HepG2 (cell line): ENCODE results near the gene FGD6. TPM values are rescaled to one million over a fixed set of nuclear protein-coding genes. Genes with fewer than 3 reads are reported as not detected.

Source experiments
- JUNB ChIP-seq: sonication (generic); formaldehyde crosslinking; IDR thresholded peaks from 2 replicates; pipeline ENCODE4 v1.8.0; 2022; ENCODE audit warnings: missing genetic modification reagents, mild to moderate bottlenecking, borderline replicate concordance
- KDM5A ChIP-seq: fragments of 200-600 bp; sonication (generic); IDR thresholded peaks from 2 replicates; pipeline ENCODE4 v1.7.0; 2018; ENCODE audit warnings: antibody characterized with exemption, mild to moderate bottlenecking, low read length, borderline replicate concordance
- NCOA1 ChIP-seq: sonication (generic); formaldehyde crosslinking; IDR thresholded peaks from 2 replicates; pipeline ENCODE4 v1.9.0; 2021; ENCODE audit warnings: missing genetic modification reagents
- SPEN ChIP-seq: sonication (generic); formaldehyde crosslinking; IDR thresholded peaks from 2 replicates; pipeline ENCODE4 v1.5.1; 2020; ENCODE audit warnings: low read depth, mild to moderate bottlenecking, missing genetic modification reagents
- SRSF1 ChIP-seq: fragments of 200-400 bp; formaldehyde crosslinking; optimal IDR thresholded peaks from 2 replicates; pipeline ENCODE3; 2017; ENCODE audit warnings: mild to moderate bottlenecking, low read depth, low read length, moderate library complexity
- ZKSCAN1 ChIP-seq: fragments of 150-350 bp; IDR thresholded peaks from 2 replicates; pipeline ENCODE4 v1.6.1; 2014; ENCODE audit warnings: low read length
- ZNF30 ChIP-seq: sonication (generic); formaldehyde crosslinking; IDR thresholded peaks from 2 replicates; pipeline ENCODE4 v1.5.0; 2020; ENCODE audit warnings: mild to moderate bottlenecking, missing genetic modification reagents
- ZSCAN29 ChIP-seq: sonication (generic); formaldehyde crosslinking; conservative IDR thresholded peaks from 2 replicates; pipeline ENCODE4 v1.4.0; 2020; ENCODE audit warnings: mild to moderate bottlenecking, missing genetic modification reagents
- polyA plus RNA-seq, 8 experiments: library from polyadenylated mRNA; depleted of rRNA in 3 of 8; stranded (reverse) in 7 of 8; unstranded in 1 of 8; fragments of >200 nt; fragmentation: Illumina TruSeq in 4 of 8; extraction: Trizol in 4 of 8; gene quantifications; 2 replicates each; pipeline versions ENCODE4 v1.2.1 to v1.2.3, GENCODE V29; 2011 to 2016; ENCODE audit warnings: low read depth in 4 of 8, missing spikeins in 1 of 8, mixed read lengths in 1 of 8; ENCODE audit not compliant: insufficient read depth in 1 of 8
- total RNA-seq, 5 experiments: library from RNA; depleted of rRNA; stranded (reverse); fragments of >200 nt; fragmentation: Illumina TruSeq; extraction: Trizol; gene quantifications; 2 replicates each; pipeline ENCODE4 v1.2.3, GENCODE V29; 2016; ENCODE audit warnings: low read depth in 1 of 5
- TF ChIP-seq, protein P1 (sequence below): sonication (generic); formaldehyde crosslinking; IDR thresholded peaks from 2 replicates; pipeline ENCODE4 v1.9.0; 2021; ENCODE audit warnings: mild to moderate bottlenecking, missing genetic modification reagents
- TF ChIP-seq, protein P2 (sequence below): IDR thresholded peaks from 2 replicates; pipeline ENCODE4 v1.6.1; 2016; ENCODE audit warnings: low read depth
- TF ChIP-seq, protein P3 (sequence below): sonication (generic); formaldehyde crosslinking; IDR thresholded peaks from 2 replicates; pipeline ENCODE4 v1.5.1; 2020; ENCODE audit warnings: mild to moderate bottlenecking, missing genetic modification reagents, moderate library complexity
- TF ChIP-seq, protein P4 (sequence below): sonication (generic); formaldehyde crosslinking; IDR thresholded peaks from 2 replicates; pipeline ENCODE4 v1.4.0; 2020; ENCODE audit warnings: missing genetic modification reagents

The FGD6 gene
- total and polyA plus RNA-seq, 2 of the 13 experiments (the other 11 are each of a cell fraction or from before 2014, with no cell fraction given) = 2.2 to 4.3 TPM

DNA sequence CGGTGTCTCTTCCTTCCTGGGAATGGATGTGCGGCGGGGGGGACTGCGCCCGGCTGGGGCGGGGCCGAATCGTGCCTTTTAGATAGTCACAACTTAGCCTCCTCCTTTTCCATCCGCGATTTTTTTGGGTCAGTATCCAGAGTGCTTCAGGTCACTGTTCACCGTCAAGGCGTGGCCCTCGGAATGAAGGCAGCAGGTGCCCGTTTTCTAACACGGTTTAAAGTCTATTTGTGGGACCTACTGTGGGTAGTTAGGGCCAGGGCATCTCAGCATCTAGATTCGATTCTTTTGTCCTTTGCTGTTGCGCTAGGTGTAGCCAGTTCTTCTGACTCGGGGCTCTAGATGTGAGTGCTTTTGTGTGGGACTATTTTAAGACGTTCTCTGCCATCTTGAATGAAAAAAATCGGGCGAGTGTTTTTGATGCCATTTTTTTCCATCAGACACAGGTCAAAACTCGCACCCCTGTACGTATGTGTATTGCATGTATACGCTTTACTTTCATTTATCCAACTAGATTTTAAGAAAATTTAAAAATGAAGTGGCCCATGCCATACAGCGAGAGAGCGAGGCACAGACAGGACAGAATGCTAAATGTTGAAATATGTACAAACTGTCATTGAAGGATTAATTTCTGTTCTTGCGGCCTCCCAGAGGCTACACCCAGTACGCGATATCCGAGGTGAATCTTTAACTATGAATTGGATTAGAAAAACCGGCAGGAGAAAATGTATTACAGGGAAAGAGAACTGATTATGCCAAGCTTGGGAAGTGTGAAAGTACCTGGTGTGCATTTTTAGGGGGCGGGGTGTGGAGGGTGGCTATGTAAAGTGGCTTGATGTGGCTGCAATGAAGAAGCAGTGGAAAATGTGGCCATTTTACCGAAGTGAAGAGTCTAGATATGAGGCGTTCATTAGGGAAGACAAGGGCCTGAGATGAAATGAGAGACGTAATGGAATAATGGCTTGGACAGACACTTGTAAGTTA, 1.2 kb upstream of the FGD6 start (continued):
- TF ChIP-seq, protein P1, sequence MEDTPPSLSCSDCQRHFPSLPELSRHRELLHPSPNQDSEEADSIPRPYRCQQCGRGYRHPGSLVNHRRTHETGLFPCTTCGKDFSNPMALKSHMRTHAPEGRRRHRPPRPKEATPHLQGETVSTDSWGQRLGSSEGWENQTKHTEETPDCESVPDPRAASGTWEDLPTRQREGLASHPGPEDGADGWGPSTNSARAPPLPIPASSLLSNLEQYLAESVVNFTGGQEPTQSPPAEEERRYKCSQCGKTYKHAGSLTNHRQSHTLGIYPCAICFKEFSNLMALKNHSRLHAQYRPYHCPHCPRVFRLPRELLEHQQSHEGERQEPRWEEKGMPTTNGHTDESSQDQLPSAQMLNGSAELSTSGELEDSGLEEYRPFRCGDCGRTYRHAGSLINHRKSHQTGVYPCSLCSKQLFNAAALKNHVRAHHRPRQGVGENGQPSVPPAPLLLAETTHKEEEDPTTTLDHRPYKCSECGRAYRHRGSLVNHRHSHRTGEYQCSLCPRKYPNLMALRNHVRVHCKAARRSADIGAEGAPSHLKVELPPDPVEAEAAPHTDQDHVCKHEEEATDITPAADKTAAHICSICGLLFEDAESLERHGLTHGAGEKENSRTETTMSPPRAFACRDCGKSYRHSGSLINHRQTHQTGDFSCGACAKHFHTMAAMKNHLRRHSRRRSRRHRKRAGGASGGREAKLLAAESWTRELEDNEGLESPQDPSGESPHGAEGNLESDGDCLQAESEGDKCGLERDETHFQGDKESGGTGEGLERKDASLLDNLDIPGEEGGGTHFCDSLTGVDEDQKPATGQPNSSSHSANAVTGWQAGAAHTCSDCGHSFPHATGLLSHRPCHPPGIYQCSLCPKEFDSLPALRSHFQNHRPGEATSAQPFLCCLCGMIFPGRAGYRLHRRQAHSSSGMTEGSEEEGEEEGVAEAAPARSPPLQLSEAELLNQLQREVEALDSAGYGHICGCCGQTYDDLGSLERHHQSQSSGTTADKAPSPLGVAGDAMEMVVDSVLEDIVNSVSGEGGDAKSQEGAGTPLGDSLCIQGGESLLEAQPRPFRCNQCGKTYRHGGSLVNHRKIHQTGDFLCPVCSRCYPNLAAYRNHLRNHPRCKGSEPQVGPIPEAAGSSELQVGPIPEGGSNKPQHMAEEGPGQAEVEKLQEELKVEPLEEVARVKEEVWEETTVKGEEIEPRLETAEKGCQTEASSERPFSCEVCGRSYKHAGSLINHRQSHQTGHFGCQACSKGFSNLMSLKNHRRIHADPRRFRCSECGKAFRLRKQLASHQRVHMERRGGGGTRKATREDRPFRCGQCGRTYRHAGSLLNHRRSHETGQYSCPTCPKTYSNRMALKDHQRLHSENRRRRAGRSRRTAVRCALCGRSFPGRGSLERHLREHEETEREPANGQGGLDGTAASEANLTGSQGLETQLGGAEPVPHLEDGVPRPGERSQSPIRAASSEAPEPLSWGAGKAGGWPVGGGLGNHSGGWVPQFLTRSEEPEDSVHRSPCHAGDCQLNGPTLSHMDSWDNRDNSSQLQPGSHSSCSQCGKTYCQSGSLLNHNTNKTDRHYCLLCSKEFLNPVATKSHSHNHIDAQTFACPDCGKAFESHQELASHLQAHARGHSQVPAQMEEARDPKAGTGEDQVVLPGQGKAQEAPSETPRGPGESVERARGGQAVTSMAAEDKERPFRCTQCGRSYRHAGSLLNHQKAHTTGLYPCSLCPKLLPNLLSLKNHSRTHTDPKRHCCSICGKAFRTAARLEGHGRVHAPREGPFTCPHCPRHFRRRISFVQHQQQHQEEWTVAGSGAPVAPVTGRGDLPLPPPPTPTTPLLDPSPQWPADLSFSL = 0 out of 2 replicates have a peak, but pooled peaks have one; percentile 15
- TF ChIP-seq, protein P2, sequence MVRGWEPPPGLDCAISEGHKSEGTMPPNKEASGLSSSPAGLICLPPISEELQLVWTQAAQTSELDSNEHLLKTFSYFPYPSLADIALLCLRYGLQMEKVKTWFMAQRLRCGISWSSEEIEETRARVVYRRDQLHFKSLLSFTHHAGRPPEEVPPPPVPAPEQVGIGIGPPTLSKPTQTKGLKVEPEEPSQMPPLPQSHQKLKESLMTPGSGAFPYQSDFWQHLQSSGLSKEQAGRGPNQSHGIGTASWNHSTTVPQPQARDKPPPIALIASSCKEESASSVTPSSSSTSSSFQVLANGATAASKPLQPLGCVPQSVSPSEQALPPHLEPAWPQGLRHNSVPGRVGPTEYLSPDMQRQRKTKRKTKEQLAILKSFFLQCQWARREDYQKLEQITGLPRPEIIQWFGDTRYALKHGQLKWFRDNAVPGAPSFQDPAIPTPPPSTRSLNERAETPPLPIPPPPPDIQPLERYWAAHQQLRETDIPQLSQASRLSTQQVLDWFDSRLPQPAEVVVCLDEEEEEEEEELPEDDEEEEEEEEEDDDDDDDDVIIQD (CRISPR knock-in tag) = 0 out of 2 replicates have a peak, but pooled peaks have one; percentile 27
- TF ChIP-seq JUNB = no peak
- peak; percentile 55 for TF ChIP-seq SRSF1
- peak; percentile 37; the same call in 1 of the 2 replicates for TF ChIP-seq ZSCAN29 (CRISPR knock-in tag)
- TF ChIP-seq, protein P3, sequence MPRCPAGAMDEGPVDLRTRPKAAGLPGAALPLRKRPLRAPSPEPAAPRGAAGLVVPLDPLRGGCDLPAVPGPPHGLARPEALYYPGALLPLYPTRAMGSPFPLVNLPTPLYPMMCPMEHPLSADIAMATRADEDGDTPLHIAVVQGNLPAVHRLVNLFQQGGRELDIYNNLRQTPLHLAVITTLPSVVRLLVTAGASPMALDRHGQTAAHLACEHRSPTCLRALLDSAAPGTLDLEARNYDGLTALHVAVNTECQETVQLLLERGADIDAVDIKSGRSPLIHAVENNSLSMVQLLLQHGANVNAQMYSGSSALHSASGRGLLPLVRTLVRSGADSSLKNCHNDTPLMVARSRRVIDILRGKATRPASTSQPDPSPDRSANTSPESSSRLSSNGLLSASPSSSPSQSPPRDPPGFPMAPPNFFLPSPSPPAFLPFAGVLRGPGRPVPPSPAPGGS (CRISPR knock-in tag) = 0 out of 2 replicates have a peak, but pooled peaks have one; percentile 2
- TF ChIP-seq ZNF30 (CRISPR knock-in tag) = 0 out of 2 replicates have a peak, but pooled peaks have one; percentile 55
- TF ChIP-seq, protein P4, sequence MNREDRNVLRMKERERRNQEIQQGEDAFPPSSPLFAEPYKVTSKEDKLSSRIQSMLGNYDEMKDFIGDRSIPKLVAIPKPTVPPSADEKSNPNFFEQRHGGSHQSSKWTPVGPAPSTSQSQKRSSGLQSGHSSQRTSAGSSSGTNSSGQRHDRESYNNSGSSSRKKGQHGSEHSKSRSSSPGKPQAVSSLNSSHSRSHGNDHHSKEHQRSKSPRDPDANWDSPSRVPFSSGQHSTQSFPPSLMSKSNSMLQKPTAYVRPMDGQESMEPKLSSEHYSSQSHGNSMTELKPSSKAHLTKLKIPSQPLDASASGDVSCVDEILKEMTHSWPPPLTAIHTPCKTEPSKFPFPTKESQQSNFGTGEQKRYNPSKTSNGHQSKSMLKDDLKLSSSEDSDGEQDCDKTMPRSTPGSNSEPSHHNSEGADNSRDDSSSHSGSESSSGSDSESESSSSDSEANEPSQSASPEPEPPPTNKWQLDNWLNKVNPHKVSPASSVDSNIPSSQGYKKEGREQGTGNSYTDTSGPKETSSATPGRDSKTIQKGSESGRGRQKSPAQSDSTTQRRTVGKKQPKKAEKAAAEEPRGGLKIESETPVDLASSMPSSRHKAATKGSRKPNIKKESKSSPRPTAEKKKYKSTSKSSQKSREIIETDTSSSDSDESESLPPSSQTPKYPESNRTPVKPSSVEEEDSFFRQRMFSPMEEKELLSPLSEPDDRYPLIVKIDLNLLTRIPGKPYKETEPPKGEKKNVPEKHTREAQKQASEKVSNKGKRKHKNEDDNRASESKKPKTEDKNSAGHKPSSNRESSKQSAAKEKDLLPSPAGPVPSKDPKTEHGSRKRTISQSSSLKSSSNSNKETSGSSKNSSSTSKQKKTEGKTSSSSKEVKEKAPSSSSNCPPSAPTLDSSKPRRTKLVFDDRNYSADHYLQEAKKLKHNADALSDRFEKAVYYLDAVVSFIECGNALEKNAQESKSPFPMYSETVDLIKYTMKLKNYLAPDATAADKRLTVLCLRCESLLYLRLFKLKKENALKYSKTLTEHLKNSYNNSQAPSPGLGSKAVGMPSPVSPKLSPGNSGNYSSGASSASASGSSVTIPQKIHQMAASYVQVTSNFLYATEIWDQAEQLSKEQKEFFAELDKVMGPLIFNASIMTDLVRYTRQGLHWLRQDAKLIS (CRISPR knock-in tag) = no peak
- TF ChIP-seq KDM5A = 0 out of 2 replicates have a peak, but pooled peaks have one; percentile 1
- TF ChIP-seq ZKSCAN1 = peak; percentile 67
- no peak for TF ChIP-seq SPEN (CRISPR knock-in tag)
- 0 out of 2 replicates have a peak, but pooled peaks have one; percentile 52 for TF ChIP-seq NCOA1 (CRISPR knock-in tag)
